Kidney (tissue), 22 donors: Measurements from ENCODE around the gene GATD1. TPM values are rescaled to one million over a fixed set of nuclear protein-coding genes. Genes with fewer than 3 reads are reported as not detected.

ENCODE experiments used
- DNase-seq, 5 donors: peaks; one replicate each; pipeline ENCODE4 v3.0.0-alpha.2; 2013 to 2020
- FAIRE-seq: peaks from 2 replicates; lab custom pipeline; 2012; peaks lifted over from hg19 to GRCh38; lab: Jason Lieb, UNC
- H3K27ac ChIP-seq, 2 donors: one replicate each; pipeline ENCODE4 v1.7.0; 2013; ENCODE audit warnings: low read depth in 2 of 2, low read length in 2 of 2, inconsistent platforms in 1 of 2
- H3K27me3 ChIP-seq: one replicate; pipeline ENCODE4 v1.7.1; 2013; ENCODE audit warnings: low read length, inconsistent platforms; ENCODE audit not compliant: control insufficient read depth, insufficient read depth
- H3K36me3 ChIP-seq, 3 donors: one replicate each; pipeline versions ENCODE4 v1.7.0 to v1.7.1; 2013; ENCODE audit warnings: low read length in 3 of 3, control low read depth in 1 of 3, inconsistent platforms in 1 of 3; ENCODE audit not compliant: insufficient read depth in 3 of 3, control insufficient read depth in 2 of 3
- H3K4me1 ChIP-seq, 3 donors: one replicate each; pipeline versions ENCODE4 v1.7.0 to v1.7.1; 2013; ENCODE audit warnings: low read length in 3 of 3, inconsistent platforms in 1 of 3, low read depth in 1 of 3; ENCODE audit not compliant: control insufficient read depth in 2 of 3, insufficient read depth in 2 of 3
- H3K4me3 ChIP-seq, 3 donors: one replicate each; pipeline versions ENCODE4 v1.7.0 to v1.8.1; 2013; ENCODE audit warnings: low read length in 3 of 3, control low read depth in 1 of 3, inconsistent platforms in 1 of 3
- H3K9ac ChIP-seq, 3 donors: one replicate each; pipeline versions ENCODE4 v1.7.0 to v1.7.1; 2013; ENCODE audit warnings: low read length in 3 of 3, control low read depth in 1 of 3, inconsistent platforms in 1 of 3
- H3K9me3 ChIP-seq, 3 donors: one replicate each; pipeline versions ENCODE4 v1.7.0 to v1.7.1; 2013; ENCODE audit warnings: low read length in 3 of 3, control low read depth in 1 of 3, inconsistent platforms in 1 of 3; ENCODE audit not compliant: control insufficient read depth in 2 of 3, insufficient read depth in 1 of 3
- CTCF ChIP-seq: IDR thresholded peaks from 3 replicates; pipeline ENCODE4 v1.5.1; 2012; ENCODE audit warnings: mild to moderate bottlenecking, moderate library complexity, borderline replicate concordance; ENCODE audit not compliant: insufficient read depth; ENCODE audit errors: extremely low read depth
- intact Hi-C: fragments of 100-400 bp; cut with DNase I; formaldehyde crosslinking; loops from one replicate; pipeline ENCODE4 v1.11.1; 2022
- long read RNA-seq, 10 donors: library from polyadenylated mRNA in 1 of 10; unstranded in 1 of 10; transcript quantifications; one replicate each; pipeline ENCODE4 v2.0.0 and lab custom pipeline, GENCODE V29; 2021 to 2026
- polyA plus RNA-seq: library from polyadenylated mRNA; stranded (reverse); fragments of 350-450 nt; fragmentation: Illumina TruSeq; extraction: RNeasy Lipid Tissue Mini Kit (QIAGEN cat#74804); gene quantifications from one replicate; pipeline ENCODE4 v1.2.3, GENCODE V29; 2014; ENCODE audit warnings: low read depth, low replicate concordance; ENCODE audit not compliant: insufficient read depth
- total RNA-seq: library from RNA; stranded (reverse); fragmentation: NEBNext Ultra II Directional; extraction: Animal tissue kit (Norgen Biotek cat#: 25700); gene quantifications from one replicate; pipeline ENCODE4 v1.2.1, GENCODE V29; 2021
- donor health status: control.
- donor health status: control.
- donor health status: control.
- donor health status: control.
- donor health status: control.
- donor health status: DM: yes; HTN: yes; CAD: no.
- donor health status: Normal renal cell carcinoma (clear cell type).

The GATD1 gene, protein sequence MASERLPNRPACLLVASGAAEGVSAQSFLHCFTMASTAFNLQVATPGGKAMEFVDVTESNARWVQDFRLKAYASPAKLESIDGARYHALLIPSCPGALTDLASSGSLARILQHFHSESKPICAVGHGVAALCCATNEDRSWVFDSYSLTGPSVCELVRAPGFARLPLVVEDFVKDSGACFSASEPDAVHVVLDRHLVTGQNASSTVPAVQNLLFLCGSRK
- total RNA-seq = 66.2 TPM
- 38.3 TPM for polyA plus RNA-seq
- long read RNA-seq, donor 1, full-length matches to known transcripts = 4 of 16 reads
- long read RNA-seq, donor 1, partial matches to known transcripts = 12 of 16 reads
- long read RNA-seq, donor 1, other reads (novel, unspliced or antisense) = 0 of 16 reads
- long read RNA-seq, donor 2, full-length matches to known transcripts = 10 of 10 reads
- long read RNA-seq, donor 2, partial matches to known transcripts = 0 of 10 reads
- long read RNA-seq, donor 2, other reads (novel, unspliced or antisense) = 0 of 10 reads
- long read RNA-seq, donor 3, full-length matches to known transcripts = 12 of 12 reads
- long read RNA-seq, donor 3, partial matches to known transcripts = 0 of 12 reads
- long read RNA-seq, donor 3, other reads (novel, unspliced or antisense) = 0 of 12 reads
- long read RNA-seq, donor 4, full-length matches to known transcripts = 1 of 1 reads
- long read RNA-seq, donor 4, partial matches to known transcripts = 0 of 1 reads
- long read RNA-seq, donor 4, other reads (novel, unspliced or antisense) = 0 of 1 reads
- long read RNA-seq, donor 5 = 0 reads
- long read RNA-seq, donor 6, full-length matches to known transcripts = 4 of 29 reads
- long read RNA-seq, donor 6, partial matches to known transcripts = 25 of 29 reads
- long read RNA-seq, donor 6, other reads (novel, unspliced or antisense) = 0 of 29 reads
- long read RNA-seq, donor 7, full-length matches to known transcripts = 4 of 22 reads
- long read RNA-seq, donor 7, partial matches to known transcripts = 2 of 22 reads
- long read RNA-seq, donor 7, other reads (novel, unspliced or antisense) = 16 of 22 reads
- long read RNA-seq, donor 8, full-length matches to known transcripts = 6 of 6 reads
- long read RNA-seq, donor 8, partial matches to known transcripts = 0 of 6 reads
- long read RNA-seq, donor 8, other reads (novel, unspliced or antisense) = 0 of 6 reads
- long read RNA-seq, donor 9, full-length matches to known transcripts = 6 of 6 reads
- long read RNA-seq, donor 9, partial matches to known transcripts = 0 of 6 reads
- long read RNA-seq, donor 9, other reads (novel, unspliced or antisense) = 0 of 6 reads
- long read RNA-seq, donor 10, full-length matches to known transcripts = 4 of 4 reads
- long read RNA-seq, donor 10, partial matches to known transcripts = 0 of 4 reads
- long read RNA-seq, donor 10, other reads (novel, unspliced or antisense) = 0 of 4 reads

GRCh38 chr11:777288-778255 is at the start of gene GATD1:
TSS of gene GATD1 (minus strand) at chr11:777487. CDS start at chr11:777462, 25 bp downstream.
- Histone ChIP-seq H3K4me1 (peaks cover 0 to 16% (median 0%) of the 10 kb centered on the region in 3 donors), H3K27me3 (no peaks in the 10 kb centered on the region), H3K4me3 (peak within 1 kb of the TSS; percentile 44 to 71 (median 59)), H3K27ac (peak within 1 kb of the TSS; percentile 43 to 65), H3K9ac (peak within 1 kb of the TSS; percentile 26 to 86 (median 82)), H3K36me3 (no peaks in the 10 kb centered on the region), H3K9me3 (no peaks in the 10 kb centered on the region)
- intact Hi-C loops = no loop called here
- FAIRE-seq (no peak), DNase-seq (peak; percentile 92 to 97 (median 95))
- no peak for TF ChIP-seq CTCF

DNA sequence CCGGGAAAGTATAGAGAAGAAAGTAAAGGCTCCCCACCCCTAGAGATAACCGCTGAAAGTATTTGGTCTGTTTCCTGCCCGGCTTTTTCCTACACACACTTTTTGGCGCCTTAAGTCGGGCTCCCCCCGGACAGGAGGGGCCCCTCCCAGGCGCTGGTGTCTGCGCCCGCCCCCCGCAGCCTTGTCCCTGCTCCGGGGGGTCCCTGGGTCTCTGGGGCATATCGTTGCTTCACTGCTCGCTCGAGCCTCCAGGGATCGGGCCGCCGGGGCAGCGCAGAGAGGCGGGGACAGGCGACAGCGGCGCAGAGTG is 49.5 kb upstream of the GATD1 start:
- no peaks in the 10 kb centered on the region for H3K9me3 ChIP-seq
- peak overlapping the region in 1 of 2 donors; percentile 32 for H3K27ac ChIP-seq
- peak overlapping the region in 1 of 3 donors; percentile 34 for H3K9ac ChIP-seq
- FAIRE-seq (no peak), DNase-seq (peak in 2 of 5 donors; percentile 31 to 72)
- no peak overlapping the region for H3K4me3 ChIP-seq
- H3K27me3 ChIP-seq = no peaks in the 10 kb centered on the region
- intact Hi-C loops = no loop called here
- TF ChIP-seq CTCF = no peak
- H3K4me1 ChIP-seq = peaks cover 0 to 42% (median 19%) of the 10 kb centered on the region in 3 donors
- peaks cover 0 to 2% (median 0%) of the 10 kb centered on the region in 3 donors for H3K36me3 ChIP-seq
